SK-N-SH treated with all-trans-retinoic acid at 6 μM for 48 hours (cell line): ENCODE measurements around the gene FAM216A.

ENCODE experiments used
- ARNTL ChIP-seq: fragments of 450-650 bp; formaldehyde crosslinking; IDR thresholded peaks from 2 replicates; pipeline ENCODE4 v1.5.0; 2020; ENCODE audit warnings: low read depth, mild to moderate bottlenecking, moderate library complexity, borderline replicate concordance
- BACH2 ChIP-seq: fragments of 250-450 bp; sonication (Bioruptor Pico); IDR thresholded peaks from 2 replicates; pipeline ENCODE4 v1.9.0; 2021; ENCODE audit warnings: mild to moderate bottlenecking, borderline replicate concordance
- CREB5 ChIP-seq: fragments of 250-450 bp; sonication (Bioruptor Pico); IDR thresholded peaks from 2 replicates; pipeline ENCODE4 v1.5.1; 2020; ENCODE audit warnings: low read depth, mild to moderate bottlenecking, moderate library complexity
- CSDC2 ChIP-seq: fragments of 250-450 bp; sonication (Bioruptor Pico); IDR thresholded peaks from 2 replicates; pipeline ENCODE4 v1.5.0; 2020; ENCODE audit warnings: mild to moderate bottlenecking, moderate library complexity
- ESRRG ChIP-seq: fragments of 250-450 bp; sonication (Bioruptor Pico); IDR thresholded peaks from 2 replicates; pipeline ENCODE4 v1.6.1; 2021; ENCODE audit warnings: mild to moderate bottlenecking
- OSR1 ChIP-seq: fragments of 250-450 bp; sonication (Bioruptor Pico); IDR thresholded peaks from 2 replicates; pipeline ENCODE4 v1.8.0; 2022; ENCODE audit warnings: moderate library complexity, mild to moderate bottlenecking, inconsistent platforms
- PATZ1 ChIP-seq: fragments of 250-450 bp; sonication (Bioruptor Pico); IDR thresholded peaks from 2 replicates; pipeline ENCODE4 v1.8.0; 2020; ENCODE audit warnings: mild to moderate bottlenecking, moderate library complexity, borderline replicate concordance
- PPARA ChIP-seq: fragments of 250-450 bp; sonication (Bioruptor Pico); IDR thresholded peaks from 2 replicates; pipeline ENCODE4 v1.5.0; 2020; ENCODE audit warnings: mild to moderate bottlenecking, borderline replicate concordance
- TOX ChIP-seq: fragments of 250-450 bp; sonication (Bioruptor Pico); IDR thresholded peaks from 2 replicates; pipeline ENCODE4 v1.8.0; 2021; ENCODE audit warnings: mild to moderate bottlenecking, moderate library complexity, borderline replicate concordance
- ZFP3 ChIP-seq: fragments of 250-450 bp; sonication (Bioruptor Pico); IDR thresholded peaks from 2 replicates; pipeline ENCODE4 v1.5.0; 2020; ENCODE audit warnings: mild to moderate bottlenecking, moderate library complexity
- ZFP30 ChIP-seq: fragments of 450-650 bp; formaldehyde crosslinking; IDR thresholded peaks from 2 replicates; pipeline ENCODE4 v1.5.0; 2022; ENCODE audit warnings: mild to moderate bottlenecking, moderate library complexity
- ZNF8 ChIP-seq: fragments of 450-650 bp; formaldehyde crosslinking; IDR thresholded peaks from 2 replicates; pipeline ENCODE4 v1.5.0; 2020; ENCODE audit warnings: mild to moderate bottlenecking, moderate library complexity

GRCh38 chr12:110465024-110465423, 3.6 kb upstream of the FAM216A start:
- TF ChIP-seq BACH2 (CRISPR knock-in tag) (no peak), CREB5 (no peak), ZNF8 (CRISPR knock-in tag) (no peak), OSR1 (CRISPR knock-in tag) (no peak), ARNTL (CRISPR knock-in tag) (no peak), ZFP3 (CRISPR knock-in tag) (no peak), PATZ1 (CRISPR knock-in tag) (no peak), ZFP30 (CRISPR knock-in tag) (no peak), ESRRG (CRISPR knock-in tag) (no peak), CSDC2 (no peak), PPARA (CRISPR knock-in tag) (no peak), TOX (CRISPR knock-in tag) (no peak)
